HepG2 (cell line): ENCODE results near the gene SLC9A1. TPM values are rescaled to one million over a fixed set of nuclear protein-coding genes. Genes with fewer than 3 reads are reported as not detected.

Experiments
- ATAC-seq: fragments of 200-7000 bp; cut with Tn5 transposase; 3 replicates; pipeline ENCODE4 v1.9.1; 2020; ENCODE audit warnings: mild to moderate bottlenecking, moderate library complexity
- BruUV-seq: library from RNA; stranded (reverse); fragments of 400-500 nt; replicated peaks from 2 replicates; lab custom pipeline; 2021; lab: Mats Ljungman, UMichigan
- CTCF ChIA-PET: fragments of 300-600 bp; formaldehyde crosslinking; extraction: SDS; loops from one replicate; lab custom pipeline; 2021; ENCODE audit warnings: low total read pairs, inconsistent platforms, low intra/inter-chr PET ratio; lab: Yijun Ruan, JAX
- POLR2A ChIA-PET: fragments of 350-600 bp; sonication (Branson Sonifier 250); formaldehyde crosslinking; loops from one replicate; lab custom pipeline; 2020; ENCODE audit warnings: antibody characterized with exemption, inconsistent platforms; lab: Yijun Ruan, JAX
- DNase-seq: peaks from one replicate; pipeline ENCODE4 v3.0.0-alpha.2; 2015; ENCODE audit warnings: low spot score
- FAIRE-seq: peaks from 3 replicates; lab custom pipeline; 2011; peaks lifted over from hg19 to GRCh38; lab: Jason Lieb, UNC
- H2AFZ ChIP-seq: one replicate; pipeline ENCODE4 v1.6.1; 2011; ENCODE audit warnings: low read length, inconsistent platforms
- H3K27ac ChIP-seq: fragments of 300-600 bp; 3 replicates; pipeline ENCODE4 v1.8.0; 2011; ENCODE audit warnings: mixed run types, mild to moderate bottlenecking, mixed read lengths, low read length, inconsistent platforms; ENCODE audit not compliant: insufficient read depth; ENCODE audit errors: extremely low read length
- H3K27me3 ChIP-seq, 2 experiments: fragments of 200-600 bp in 1 of 2; 2 replicates in 1 of 2; 3 replicates in 1 of 2; pipeline versions ENCODE4 v1.6.0 to v1.8.0; 2011; ENCODE audit warnings: low read length in 2 of 2, mild to moderate bottlenecking in 2 of 2, moderate library complexity in 2 of 2, inconsistent platforms in 1 of 2; ENCODE audit not compliant: insufficient read depth in 2 of 2, control insufficient read depth in 1 of 2
- H3K36me3 ChIP-seq, 2 experiments: fragments of 200-600 bp in 1 of 2; replicated peaks in 1 of 2; 2 replicates in 1 of 2; 3 replicates in 1 of 2; pipeline versions ENCODE4 v1.5.1 to v1.8.0; 2011; ENCODE audit warnings: low read length in 2 of 2, inconsistent platforms in 1 of 2; ENCODE audit not compliant: insufficient read depth in 2 of 2, control insufficient read depth in 1 of 2
- H3K4me1 ChIP-seq: 2 replicates; pipeline ENCODE4 v1.5.1; 2012; ENCODE audit warnings: low read length, inconsistent platforms; ENCODE audit not compliant: insufficient read depth
- H3K4me2 ChIP-seq: 2 replicates; pipeline ENCODE4 v1.6.0; 2011; ENCODE audit warnings: low read depth, low read length, inconsistent platforms
- H3K4me3 ChIP-seq, 3 experiments: fragments of 200-600 bp in 1 of 3; sonication (generic), shearing (Covaris generic) in 1 of 3; replicated peaks in 1 of 3; 2 replicates each; pipeline ENCODE4 v1.5.1; 2011 to 2016; ENCODE audit warnings: low read length in 3 of 3, inconsistent platforms in 2 of 3, low read depth in 2 of 3, mild to moderate bottlenecking in 2 of 3, control low read depth in 1 of 3, mixed read lengths in 1 of 3; ENCODE audit not compliant: insufficient read depth in 1 of 3
- H3K79me2 ChIP-seq: one replicate; pipeline ENCODE4 v1.6.1; 2011; ENCODE audit warnings: low read length, inconsistent platforms; ENCODE audit not compliant: insufficient read depth
- H3K9ac ChIP-seq: 2 replicates; pipeline ENCODE4 v1.6.0; 2011; ENCODE audit warnings: mild to moderate bottlenecking, low read depth, low read length, inconsistent platforms; ENCODE audit not compliant: insufficient read depth
- H3K9me3 ChIP-seq: 2 replicates; pipeline ENCODE4 v1.5.1; 2012; ENCODE audit warnings: mild to moderate bottlenecking, low read length
- H4K20me1 ChIP-seq: 2 replicates; pipeline ENCODE4 v1.6.0; 2011; ENCODE audit warnings: inconsistent platforms, mild to moderate bottlenecking, low read length, moderate library complexity; ENCODE audit not compliant: insufficient read depth
- CCAR2 ChIP-seq: fragments of 200-400 bp; formaldehyde crosslinking; optimal IDR thresholded peaks from 2 replicates; pipeline ENCODE3; 2018; ENCODE audit warnings: low read depth, mild to moderate bottlenecking, low read length, moderate library complexity
- CHD4 ChIP-seq: fragments of 200-600 bp; sonication (generic); IDR thresholded peaks from 2 replicates; pipeline ENCODE4 v1.7.0; 2017; ENCODE audit warnings: mild to moderate bottlenecking, low read length, borderline replicate concordance
- FOXK1 ChIP-seq: sonication (generic); formaldehyde crosslinking; IDR thresholded peaks from 2 replicates; pipeline ENCODE4 v1.4.0; 2020; ENCODE audit warnings: low read depth, missing genetic modification reagents, borderline replicate concordance
- HMGXB4 ChIP-seq, 2 experiments: sonication (generic) in 1 of 2; formaldehyde crosslinking in 1 of 2; IDR thresholded peaks; 2 replicates each; pipeline versions ENCODE4 v1.4.0 to v1.6.1; 2018 to 2020; ENCODE audit warnings: missing genetic modification reagents in 2 of 2, borderline replicate concordance in 1 of 2, low read depth in 1 of 2, mild to moderate bottlenecking in 1 of 2, missing biosample characterization in 1 of 2
- NR2C2 ChIP-seq: sonication (generic); formaldehyde crosslinking; IDR thresholded peaks from 2 replicates; pipeline ENCODE4 v1.4.0; 2020; ENCODE audit warnings: missing genetic modification reagents, mild to moderate bottlenecking, moderate library complexity, borderline replicate concordance
- RAD51 ChIP-seq: fragments of 450-650 bp; IDR thresholded peaks from 2 replicates; pipeline ENCODE4 v1.6.1; 2016; ENCODE audit warnings: borderline replicate concordance
- REPIN1 ChIP-seq: sonication (generic); formaldehyde crosslinking; IDR thresholded peaks from 2 replicates; pipeline ENCODE4 v1.8.0; 2022; ENCODE audit warnings: missing genetic modification reagents, low read depth, mild to moderate bottlenecking, borderline replicate concordance
- RXRB ChIP-seq: IDR thresholded peaks from 2 replicates; pipeline ENCODE4 v1.6.1; 2016; ENCODE audit warnings: borderline replicate concordance, missing genetic modification reagents, missing compliant biosample characterization
- SIX1 ChIP-seq: sonication (generic); formaldehyde crosslinking; IDR thresholded peaks from 2 replicates; pipeline ENCODE4 v1.4.0; 2020; ENCODE audit warnings: missing genetic modification reagents, borderline replicate concordance
- SP5 ChIP-seq: IDR thresholded peaks from 2 replicates; pipeline ENCODE4 v1.6.1; 2016; ENCODE audit warnings: low read depth, borderline replicate concordance
- SYNCRIP ChIP-seq: fragments of 200-400 bp; formaldehyde crosslinking; IDR thresholded peaks from 2 replicates; pipeline ENCODE4 v1.6.1; 2018; ENCODE audit warnings: mild to moderate bottlenecking, low read depth, low read length; ENCODE audit not compliant: insufficient read depth
- TBL1XR1 ChIP-seq: fragments of 150-350 bp; IDR thresholded peaks from 2 replicates; pipeline ENCODE4 v1.6.1; 2014; ENCODE audit warnings: borderline replicate concordance, low read length; ENCODE audit not compliant: partially characterized antibody
- TRIM22 ChIP-seq: fragments of 450-650 bp; IDR thresholded peaks from 2 replicates; pipeline ENCODE4 v1.6.1; 2017
- U2AF2 ChIP-seq: fragments of 200-400 bp; formaldehyde crosslinking; IDR thresholded peaks from 2 replicates; pipeline ENCODE4 v1.6.1; 2017; ENCODE audit warnings: low read depth, mild to moderate bottlenecking, low read length
- ZFP41 ChIP-seq: sonication (generic); formaldehyde crosslinking; IDR thresholded peaks from 2 replicates; pipeline ENCODE4 v1.4.0; 2020; ENCODE audit warnings: mild to moderate bottlenecking, missing genetic modification reagents, borderline replicate concordance
- ZNF138 ChIP-seq: sonication (generic); formaldehyde crosslinking; IDR thresholded peaks from 2 replicates; pipeline ENCODE4 v1.5.0; 2020; ENCODE audit warnings: mild to moderate bottlenecking, low read depth, missing genetic modification reagents
- ZXDC ChIP-seq: sonication (generic); formaldehyde crosslinking; IDR thresholded peaks from 2 replicates; pipeline ENCODE4 v1.5.0; 2020; ENCODE audit warnings: mild to moderate bottlenecking, missing genetic modification reagents
- WGBS: methylation state at CpG from one replicate; pipeline ENCODE4 v1.1.6; 2017; ENCODE audit warnings: low lambda C conversion rate; 5-methylcytosine and 5-hydroxymethylcytosine counted together
- in situ Hi-C: cut with HindIII; loops from 2 replicates; pipeline ENCODE4 v1.10.0; 2017; ENCODE audit warnings: low pct_unique_long_range_greater_than_20kb; ENCODE audit not compliant: extremely low pct_ligation_motif_present
- intact Hi-C: fragments of 100-400 bp; cut with micrococcal nuclease; formaldehyde crosslinking; loops from one replicate; pipeline ENCODE4 v1.10.0; 2022; ENCODE audit not compliant: unreplicated experiment
- polyA plus RNA-seq, 8 experiments: library from polyadenylated mRNA; depleted of rRNA in 3 of 8; stranded (reverse) in 7 of 8; unstranded in 1 of 8; fragments of >200 nt; fragmentation: Illumina TruSeq in 4 of 8; extraction: Trizol in 4 of 8; gene quantifications; 2 replicates each; pipeline versions ENCODE4 v1.2.1 to v1.2.3, GENCODE V29; 2011 to 2016; ENCODE audit warnings: low read depth in 4 of 8, missing spikeins in 1 of 8, mixed read lengths in 1 of 8; ENCODE audit not compliant: insufficient read depth in 1 of 8
- total RNA-seq, 5 experiments: library from RNA; depleted of rRNA; stranded (reverse); fragments of >200 nt; fragmentation: Illumina TruSeq; extraction: Trizol; gene quantifications; 2 replicates each; pipeline ENCODE4 v1.2.3, GENCODE V29; 2016; ENCODE audit warnings: low read depth in 1 of 5
- TF ChIP-seq, protein P1 (sequence below): sonication (generic); formaldehyde crosslinking; IDR thresholded peaks from 2 replicates; pipeline ENCODE4 v1.8.1; 2023; ENCODE audit warnings: missing genetic modification reagents, inconsistent platforms, borderline replicate concordance

The SLC9A1 gene
- total and polyA plus RNA-seq, 2 of the 13 experiments (the other 11 are each of a cell fraction or from before 2014, with no cell fraction given): 1.4 to 2.9 TPM

DNA sequence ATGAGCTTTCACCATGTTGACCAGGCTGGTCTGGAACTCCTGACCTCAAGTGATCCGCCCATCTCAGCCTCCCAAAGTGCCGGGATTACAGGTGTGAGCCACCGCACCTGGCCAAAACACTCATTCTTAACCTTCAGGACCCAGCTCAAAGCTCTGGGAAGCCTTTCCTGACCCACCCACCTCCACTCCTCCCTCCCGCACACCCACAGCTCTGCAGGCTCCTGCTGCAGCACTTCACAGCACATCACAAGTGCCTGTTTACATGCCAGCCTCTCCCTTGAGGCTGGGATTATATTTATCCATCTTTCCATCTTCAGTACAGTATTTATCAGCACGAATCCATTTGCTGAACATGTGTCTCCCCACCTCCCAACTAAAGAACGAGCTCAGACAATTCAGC, 14.9 kb downstream of the SLC9A1 start:
- WGBS: 98% methylated on average over 6 of the region's 6 CpGs
- FAIRE-seq: no peak
- no peaks in the 10 kb centered on the region for H4K20me1 ChIP-seq
- BruUV-seq: no TSS peak
- intact Hi-C loops: no loop called here
- H3K4me2 ChIP-seq: no peak overlapping the region
- ChIA-PET POLR2A (interaction anchor here (7.4 kb wide), 1 partner anchor 14 kb away, joined by 40 read pairs; the partner anchor contains the start of gene SLC9A1), CTCF (no interaction called here)
- H3K9me3 ChIP-seq: no peaks in the 10 kb centered on the region
- no peak overlapping the region for H2AFZ ChIP-seq
- in situ Hi-C loops: no loop called here
- no peaks in the 10 kb centered on the region for H3K36me3 ChIP-seq
- no peaks in the 10 kb centered on the region for H3K27me3 ChIP-seq
- H3K4me1 ChIP-seq: peaks cover 17% of the 10 kb centered on the region
- H3K79me2 ChIP-seq: no peaks in the 10 kb centered on the region
- no peak overlapping the region for H3K27ac ChIP-seq
- no peak overlapping the region for H3K9ac ChIP-seq
- H3K4me3 ChIP-seq: no peak overlapping the region
- no peak for ATAC-seq
- no peak for DNase-seq
- no peak for TF ChIP-seq TBL1XR1
- TF ChIP-seq NR2C2 (CRISPR knock-in tag): no peak
- no peak for TF ChIP-seq CCAR2
- TF ChIP-seq SIX1 (CRISPR knock-in tag): no peak
- TF ChIP-seq FOXK1 (CRISPR knock-in tag): no peak
- TF ChIP-seq SP5 (CRISPR knock-in tag): no peak
- TF ChIP-seq HMGXB4 (CRISPR knock-in tag; IDR thresholded peaks at IDR 0.05; ENCODE audit: borderline replicate concordance in 1 of 2, low read depth in 1 of 2): no peak
- no peak for TF ChIP-seq ZFP41
- no peak for TF ChIP-seq ZNF138 (CRISPR knock-in tag)
- TF ChIP-seq, protein P1, sequence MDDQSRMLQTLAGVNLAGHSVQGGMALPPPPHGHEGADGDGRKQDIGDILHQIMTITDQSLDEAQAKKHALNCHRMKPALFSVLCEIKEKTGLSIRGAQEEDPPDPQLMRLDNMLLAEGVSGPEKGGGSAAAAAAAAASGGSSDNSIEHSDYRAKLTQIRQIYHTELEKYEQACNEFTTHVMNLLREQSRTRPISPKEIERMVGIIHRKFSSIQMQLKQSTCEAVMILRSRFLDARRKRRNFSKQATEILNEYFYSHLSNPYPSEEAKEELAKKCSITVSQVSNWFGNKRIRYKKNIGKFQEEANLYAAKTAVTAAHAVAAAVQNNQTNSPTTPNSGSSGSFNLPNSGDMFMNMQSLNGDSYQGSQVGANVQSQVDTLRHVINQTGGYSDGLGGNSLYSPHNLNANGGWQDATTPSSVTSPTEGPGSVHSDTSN: no peak
- no peak for TF ChIP-seq CHD4
- no peak for TF ChIP-seq REPIN1 (CRISPR knock-in tag)
- TF ChIP-seq RXRB (CRISPR knock-in tag): no peak
- TF ChIP-seq ZXDC (CRISPR knock-in tag): no peak
- TF ChIP-seq TRIM22: no peak
- TF ChIP-seq SYNCRIP: no peak
- no peak for TF ChIP-seq RAD51
- no peak for TF ChIP-seq U2AF2
